ENCODE data around the gene HAO2.

- no peak for TF ChIP-seq CTCF (IDR thresholded peaks at IDR 0.05)
- no peak for TF ChIP-seq POLR2A (IDR thresholded peaks at IDR 0.05)
These were observed 38.8 kb upstream of the HAO2 start for GRCh38 chr1:119329541-119330461.
